Measurements from ENCODE around the gene TRAM2.

DNA sequence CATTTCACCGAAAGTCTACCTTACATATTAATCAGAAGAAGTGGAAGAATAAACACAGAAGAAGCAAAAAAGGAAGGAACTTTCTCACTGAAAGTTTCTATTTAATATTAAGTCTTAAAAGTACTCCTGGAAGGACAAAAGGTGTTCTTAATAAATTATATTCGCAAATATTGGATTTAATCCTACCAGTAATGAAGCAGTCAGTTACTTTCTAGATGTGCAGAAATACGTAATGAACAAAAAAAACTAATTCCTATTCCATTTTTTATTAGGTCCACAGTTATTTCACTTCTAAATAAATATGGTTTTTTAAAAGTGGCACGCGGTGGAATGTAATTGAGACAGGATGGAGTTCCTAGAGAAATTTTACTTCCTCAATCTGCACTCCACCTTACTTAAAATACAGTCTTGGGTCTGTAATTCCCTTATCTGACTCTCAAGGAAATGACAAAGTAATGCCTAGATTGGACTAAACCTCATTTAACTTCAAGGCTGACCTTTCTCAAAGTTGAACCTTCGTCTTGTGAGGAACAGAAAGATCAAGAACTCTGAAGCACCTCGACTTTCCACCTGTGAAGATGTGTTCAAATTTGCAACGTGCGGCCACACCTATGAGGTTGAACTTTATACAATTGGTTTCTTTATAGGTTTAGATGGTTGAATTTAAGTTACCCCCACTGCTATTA is 1.1 kb upstream of the TRAM2 start:
- TF ChIP-seq CTCF (IDR thresholded peaks at IDR 0.05) (no peak), POLR2AphosphoS5 (IDR thresholded peaks at IDR 0.05; ENCODE audit: insufficient read depth in 1 of 2, low read depth in 1 of 2) (no peak)

Data from vagina (tissue), 2 donors.